ENCODE data around the gene SERPINA4. TPM values are rescaled to one million over a fixed set of nuclear protein-coding genes. Genes with fewer than 3 reads are reported as not detected.

Gene SERPINA4
- total RNA-seq = not detected in 2 replicates

- no peak for DNase-seq (ENCODE audit: low read depth in 2 of 2)
These were observed at the start of gene SERPINA4 for GRCh38 chr14:94560751-94561655. TSS of gene SERPINA4 (plus strand) at chr14:94561442. CDS start at chr14:94563483, 2,041 bp downstream.

DNA sequence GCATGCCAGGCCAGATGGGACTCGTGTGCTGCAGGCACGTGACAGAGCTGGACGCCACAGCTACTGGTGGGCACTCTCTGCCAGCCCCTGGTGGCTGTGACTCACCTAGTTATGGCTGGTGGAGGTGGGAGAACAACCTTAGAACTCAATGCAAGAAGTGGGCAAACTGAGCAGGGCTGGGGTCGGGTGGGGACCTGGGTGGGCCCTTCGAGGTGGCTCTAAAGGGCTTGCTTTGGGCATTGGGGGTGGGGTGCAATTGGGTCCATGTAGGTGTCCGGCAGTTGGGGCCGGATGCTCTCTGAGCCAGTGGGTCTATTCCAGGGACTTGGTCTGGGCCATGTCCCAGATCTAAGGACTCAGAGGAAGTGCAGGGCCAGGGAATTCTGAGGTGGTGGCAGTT, 46.9 kb upstream of the SERPINA4 start:
- no peak for DNase-seq (ENCODE audit: low read depth in 2 of 2)

DNA sequence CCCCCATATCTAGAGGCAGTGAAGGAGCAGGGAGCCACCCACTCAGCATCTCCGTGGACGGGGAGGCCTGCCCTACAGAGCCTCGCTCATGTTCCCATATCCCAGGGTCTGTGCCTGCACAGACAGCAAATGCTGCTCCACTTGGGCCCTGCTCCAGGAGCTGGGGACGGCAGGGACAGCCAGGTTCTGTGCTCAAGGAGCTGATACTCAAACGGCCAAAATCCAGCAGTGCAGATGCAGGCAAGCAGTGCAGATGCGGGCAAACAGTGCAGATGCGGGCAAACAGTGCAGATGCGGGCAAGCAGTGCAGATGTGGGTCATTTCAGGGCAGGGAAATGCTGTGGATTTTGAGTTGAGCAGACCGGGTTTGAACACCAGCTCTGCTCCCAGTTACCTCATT, 45.8 kb upstream of the SERPINA4 start:
- no peak for DNase-seq (ENCODE audit: low read depth in 2 of 2)

GRCh38 chr14:94515856-94516255, 45.4 kb upstream of the SERPINA4 start:
- no peak for DNase-seq (ENCODE audit: low read depth in 2 of 2)

DNA sequence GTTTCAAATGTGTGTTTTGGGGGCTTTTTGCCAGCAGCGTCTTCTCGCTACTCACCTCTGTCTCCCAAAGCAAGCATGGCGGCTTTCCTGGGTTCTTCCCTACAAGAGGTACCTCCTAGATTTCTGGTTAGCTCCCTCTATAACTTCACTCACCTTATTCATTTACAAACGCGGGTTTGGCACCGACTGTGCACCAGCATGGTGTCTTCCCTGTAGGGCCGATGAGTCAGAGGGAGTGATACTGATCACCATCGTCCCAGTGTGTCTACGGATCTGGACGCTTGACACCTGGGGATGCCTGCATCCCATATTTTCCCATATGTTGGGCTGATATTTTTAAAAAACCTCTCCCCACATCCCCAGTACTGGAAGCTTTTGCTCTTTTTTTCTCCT, 44.0 kb upstream of the SERPINA4 start:
- no peak for DNase-seq (ENCODE audit: low read depth in 2 of 2)

DNA sequence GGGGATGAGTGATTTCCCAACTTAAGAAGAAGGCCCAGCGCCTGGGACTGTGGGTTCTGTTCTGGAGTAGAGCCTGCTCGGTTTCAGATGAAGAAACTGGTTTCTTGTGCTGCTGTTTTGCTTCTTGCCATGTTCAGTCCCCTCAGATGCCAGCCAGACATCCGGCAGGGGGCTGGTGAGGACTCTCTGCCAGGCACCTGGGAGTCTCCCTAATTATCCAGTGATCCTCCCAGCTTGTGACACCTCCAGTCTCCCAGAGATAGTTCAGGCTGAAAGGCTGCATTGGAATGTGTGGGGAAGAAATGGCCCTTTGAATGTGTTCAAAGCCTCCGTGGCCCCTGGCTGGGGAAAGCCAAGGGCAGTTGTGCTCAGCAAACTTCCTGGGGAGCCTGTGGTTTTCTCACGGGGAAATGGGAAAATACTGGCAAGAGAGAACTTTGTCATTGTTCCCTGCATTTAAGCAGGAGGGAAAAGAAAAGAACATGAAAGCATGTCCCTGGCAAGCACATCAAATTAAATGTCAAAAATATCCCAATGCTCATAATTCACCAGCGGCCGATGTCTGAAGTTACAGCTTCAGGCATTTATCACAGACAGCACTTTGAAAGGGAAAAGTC, 43.5 kb upstream of the SERPINA4 start:
- DNase-seq (ENCODE audit: low read depth in 2 of 2) = no peak

DNA sequence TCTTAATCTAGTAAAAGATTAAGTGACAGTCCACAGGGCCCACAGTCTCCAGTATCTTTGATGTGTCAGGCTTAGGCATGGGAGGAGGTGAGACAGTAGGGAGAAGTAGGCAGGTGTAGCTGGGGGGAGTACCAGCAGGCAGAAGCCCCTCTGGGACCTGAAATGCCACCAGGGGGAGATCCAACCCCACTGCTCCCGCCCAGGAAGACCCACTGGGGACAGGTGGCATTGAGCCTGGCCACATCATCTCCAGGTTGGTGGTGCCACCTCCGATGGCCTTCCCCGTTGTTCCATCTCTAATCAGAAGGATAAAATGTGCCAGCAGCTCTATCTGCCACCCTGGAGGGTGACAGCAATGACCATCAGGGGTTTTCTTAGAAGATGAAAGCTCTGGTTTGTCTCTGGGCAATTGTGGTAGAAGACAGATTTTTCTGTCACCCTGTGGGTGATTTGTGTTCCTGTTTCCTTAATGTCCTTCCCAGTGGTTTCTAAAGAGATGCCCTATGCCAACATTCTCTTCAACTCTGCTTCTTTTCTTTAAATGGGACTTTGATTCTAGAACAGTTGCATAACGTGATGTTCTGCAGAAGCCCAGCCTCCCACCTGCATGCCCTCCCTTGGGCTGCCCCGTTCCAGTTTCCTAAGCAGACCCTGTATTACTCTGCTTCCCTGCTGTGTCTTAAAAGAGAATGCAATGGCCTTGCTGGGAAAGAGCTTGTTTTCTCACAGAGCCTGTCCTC, 39.7 kb upstream of the SERPINA4 start:
- DNase-seq (ENCODE audit: low read depth in 2 of 2) = no peak

GRCh38 chr14:94522115-94522724, 39.0 kb upstream of the SERPINA4 start:
- no peak for DNase-seq (ENCODE audit: low read depth in 2 of 2)

GRCh38 chr14:94523265-94523664, 38.0 kb upstream of the SERPINA4 start:
- DNase-seq (ENCODE audit: low read depth in 2 of 2) = no peak

GRCh38 chr14:94524093-94524492, 37.1 kb upstream of the SERPINA4 start:
- no peak for DNase-seq (ENCODE audit: low read depth in 2 of 2)

- DNase-seq (ENCODE audit: low read depth in 2 of 2) = no peak
These were observed 30.1 kb upstream of the SERPINA4 start for GRCh38 chr14:94531187-94531586.

- no peak for DNase-seq (ENCODE audit: low read depth in 2 of 2)
These were observed 28.8 kb upstream of the SERPINA4 start for GRCh38 chr14:94532447-94532846.

DNA sequence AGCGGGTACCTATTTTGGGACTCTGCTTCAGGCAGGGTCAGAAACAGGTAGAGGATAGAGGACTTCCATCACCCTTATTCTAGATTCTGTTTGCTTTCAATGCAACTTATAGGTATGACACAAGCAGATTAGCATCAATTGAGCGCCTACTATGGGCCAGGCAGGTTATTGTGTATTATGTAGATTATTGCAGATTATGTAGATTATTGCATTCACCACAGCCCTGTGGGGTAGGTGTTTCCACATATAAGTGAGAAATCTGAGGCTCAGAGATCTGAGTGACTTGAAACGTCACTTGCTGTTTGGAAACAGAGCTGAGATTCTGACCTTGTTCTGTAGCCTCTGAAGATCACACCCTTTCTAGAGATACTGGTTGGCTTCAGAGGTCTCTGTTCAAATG, 25.7 kb upstream of the SERPINA4 start:
- DNase-seq (ENCODE audit: low read depth in 2 of 2) = no peak

- peak in 1 of 2 donors; percentile 2 for DNase-seq (ENCODE audit: low read depth in 2 of 2)
These were observed 24.4 kb upstream of the SERPINA4 start for GRCh38 chr14:94536836-94537235.

DNA sequence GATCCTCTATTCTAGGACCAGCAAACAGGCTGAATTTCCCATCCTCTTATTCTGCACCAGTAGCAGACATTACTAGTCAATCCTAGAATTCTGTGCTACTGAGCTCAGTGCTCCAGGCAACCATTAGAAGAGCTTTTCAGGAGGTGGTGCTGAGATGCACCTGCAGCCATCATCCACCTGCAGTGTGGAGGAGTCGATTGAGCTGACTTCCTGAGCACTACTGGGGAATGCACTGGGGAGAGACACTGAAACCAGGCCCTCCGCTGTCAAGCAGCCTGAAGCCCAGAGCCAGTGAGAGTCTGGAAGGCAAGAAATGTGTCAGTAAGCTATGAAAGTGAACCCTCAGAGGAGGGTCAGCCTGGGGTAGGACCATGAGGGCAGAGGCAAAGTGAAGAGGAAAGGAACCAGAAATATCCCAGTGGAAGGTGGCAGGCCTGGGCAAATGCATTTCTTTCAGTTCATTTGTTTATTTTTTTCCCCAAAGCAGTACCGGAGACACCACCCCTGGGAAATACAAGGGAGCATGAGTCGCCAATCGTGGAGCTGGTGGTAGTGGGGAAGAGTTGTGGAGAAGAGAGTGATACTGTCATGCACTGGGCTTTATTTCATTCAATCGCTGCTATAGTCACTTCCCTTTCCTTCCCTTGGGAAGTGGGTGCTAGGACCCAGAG, 23.0 kb upstream of the SERPINA4 start:
- no peak for DNase-seq (ENCODE audit: low read depth in 2 of 2)

DNA sequence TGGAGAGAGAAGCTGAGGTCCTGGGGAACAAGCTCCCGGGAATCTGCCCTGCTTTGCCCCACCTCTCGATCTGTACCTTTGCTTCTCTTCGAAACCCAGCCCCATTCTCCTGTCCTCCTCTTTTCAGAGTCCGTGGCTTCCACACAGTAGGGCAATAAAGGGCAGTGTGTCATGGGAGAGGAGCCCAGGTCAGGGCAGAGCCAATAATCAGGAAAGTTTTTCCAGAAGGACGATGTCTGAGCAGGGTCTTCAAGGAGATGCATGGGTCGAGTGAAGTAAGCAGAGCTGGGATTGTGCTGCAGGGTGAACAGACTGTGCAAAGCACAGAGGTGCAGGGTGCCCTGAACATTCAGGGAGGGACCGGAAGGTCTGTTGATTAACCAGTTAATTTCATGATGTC, 22.1 kb upstream of the SERPINA4 start:
- DNase-seq (ENCODE audit: low read depth in 2 of 2) = no peak

DNA sequence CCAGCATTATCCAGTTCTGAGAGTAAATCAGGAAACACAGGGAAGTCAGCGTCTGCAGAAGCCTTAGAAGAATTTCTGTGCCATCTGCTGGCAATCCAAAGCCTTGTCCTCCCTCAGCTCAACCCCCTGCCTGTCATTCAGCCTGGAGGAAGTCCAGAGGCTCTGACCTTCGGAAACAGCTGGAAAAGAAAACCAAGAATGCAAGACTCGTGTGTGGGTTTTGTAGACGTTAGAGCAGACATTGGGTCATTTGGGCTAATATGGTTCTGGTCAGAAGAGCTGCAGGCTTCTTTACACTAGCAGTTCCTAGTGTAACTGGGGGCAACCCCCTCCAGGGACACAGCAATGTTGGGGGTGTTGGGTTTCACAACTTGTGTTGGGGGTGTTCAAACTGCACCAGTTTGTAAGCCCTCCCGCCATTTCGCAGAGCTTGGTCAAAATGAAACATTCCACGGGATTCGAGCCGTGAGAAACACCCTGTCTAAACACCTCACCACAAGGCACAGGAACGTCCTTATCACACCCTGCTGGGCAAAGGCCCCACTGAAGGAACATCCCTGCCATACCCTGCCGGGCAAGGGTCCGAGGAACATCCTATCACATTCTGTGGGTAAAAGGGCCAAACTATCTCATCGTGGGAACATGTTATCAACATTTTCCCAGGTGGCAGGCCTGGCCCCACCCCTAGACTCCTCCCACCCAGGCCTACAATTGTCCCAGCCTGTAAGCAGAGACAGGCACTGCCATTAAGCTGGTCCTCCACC, 21.0 kb upstream of the SERPINA4 start:
- peak; percentile 2 to 55 for DNase-seq (ENCODE audit: low read depth in 2 of 2)

- DNase-seq (ENCODE audit: low read depth in 2 of 2) = no peak
These were observed 19.8 kb upstream of the SERPINA4 start for GRCh38 chr14:94541234-94541975.

DNA sequence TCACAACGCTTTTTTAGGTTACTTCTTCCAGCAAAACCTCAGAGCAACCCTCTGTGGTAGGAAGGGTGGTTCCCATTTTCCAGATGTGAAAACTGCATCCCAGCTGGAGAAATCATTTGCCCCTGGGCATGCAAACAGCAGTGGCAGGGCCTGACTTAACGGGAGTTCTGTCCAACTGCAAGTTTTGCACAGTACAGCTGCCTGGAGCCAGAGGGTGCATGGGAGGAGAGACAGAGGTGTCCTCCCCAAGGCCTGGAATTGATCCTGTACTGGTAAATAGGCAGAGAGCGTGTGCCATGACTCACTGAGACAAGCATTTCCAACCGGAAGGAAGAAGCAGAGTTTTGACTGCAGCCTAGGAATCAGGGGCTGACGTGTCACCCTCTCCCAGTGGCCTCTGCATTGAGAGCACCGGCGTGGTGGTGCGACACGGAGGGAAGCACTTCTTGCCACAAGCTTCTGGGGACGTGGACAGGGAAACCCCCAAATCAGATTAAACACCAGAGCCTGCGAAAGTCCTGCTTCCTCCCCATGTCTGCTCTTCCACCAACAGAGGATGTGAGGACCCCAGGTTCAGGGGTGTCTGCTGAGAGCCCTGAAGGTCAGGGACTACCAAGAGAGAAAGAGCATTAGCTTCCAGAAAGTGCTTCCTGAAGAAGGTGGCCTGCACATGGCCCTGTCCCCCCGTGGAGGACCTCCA, 19.0 kb upstream of the SERPINA4 start:
- DNase-seq (ENCODE audit: low read depth in 2 of 2) = peak; percentile 48 to 76
